Fibroblast of gingiva (primary cell): ENCODE measurements around the gene CACNA2D1.
A peak's percentile ranks its signal among the peaks of the same experiment; 100 is the strongest.
"Not testable (repeated sequence)": the region's sequence is repeated elsewhere in the genome, so short reads cannot be mapped to it uniquely, and the experiment has no call there.

Source experiments
- DNase-seq: peaks from one replicate; pipeline ENCODE4 v3.0.0-alpha.2; 2011; ENCODE audit warnings: low read depth

The CACNA2D1 gene

GRCh38 chr7:82393076-82393839, 50.3 kb downstream of the CACNA2D1 start:
- DNase-seq, result peak; percentile 18

- no peak for DNase-seq
These were observed 52.6 kb downstream of the CACNA2D1 start for GRCh38 chr7:82390936-82391335.

- DNase-seq, result no peak
These were observed 53.7 kb downstream of the CACNA2D1 start for GRCh38 chr7:82389876-82390275.

GRCh38 chr7:82388138-82388537, 55.4 kb downstream of the CACNA2D1 start:
- DNase-seq, result peak; percentile 41

- DNase-seq, result not testable (repeated sequence)
These were observed 57.0 kb downstream of the CACNA2D1 start for GRCh38 chr7:82386571-82386970.

- DNase-seq, result peak; percentile 2
These were observed 58.8 kb downstream of the CACNA2D1 start for GRCh38 chr7:82384779-82385178.

GRCh38 chr7:82384051-82384464, 59.5 kb downstream of the CACNA2D1 start:
- DNase-seq, result no peak

- DNase-seq, result no peak
These were observed 61.3 kb downstream of the CACNA2D1 start for GRCh38 chr7:82382276-82382675.

- no peak for DNase-seq
These were observed 66.8 kb downstream of the CACNA2D1 start for GRCh38 chr7:82376739-82377138.

- DNase-seq, result no peak
These were observed 67.9 kb downstream of the CACNA2D1 start for GRCh38 chr7:82375713-82376112.

GRCh38 chr7:82375129-82375528, 68.4 kb downstream of the CACNA2D1 start:
- DNase-seq, result no peak

GRCh38 chr7:82373926-82374635, 69.5 kb downstream of the CACNA2D1 start:
- DNase-seq, result peak; percentile 18

- no peak for DNase-seq
These were observed 78.9 kb downstream of the CACNA2D1 start for GRCh38 chr7:82364671-82365070.

GRCh38 chr7:82364048-82364447, 79.5 kb downstream of the CACNA2D1 start:
- DNase-seq, result no peak

- DNase-seq, result peak; percentile 20
These were observed 81.4 kb downstream of the CACNA2D1 start for GRCh38 chr7:82362129-82362706.

GRCh38 chr7:82360591-82361368, 82.8 kb downstream of the CACNA2D1 start:
- DNase-seq, result no peak

GRCh38 chr7:82359426-82359825, 84.2 kb downstream of the CACNA2D1 start:
- DNase-seq, result no peak

- DNase-seq, result no peak
These were observed 84.7 kb downstream of the CACNA2D1 start for GRCh38 chr7:82358923-82359322.

GRCh38 chr7:82358009-82358578, 85.5 kb downstream of the CACNA2D1 start:
- DNase-seq, result no peak

- no peak for DNase-seq
These were observed 95.3 kb downstream of the CACNA2D1 start for GRCh38 chr7:82348251-82348650.

GRCh38 chr7:82347808-82348207, 95.8 kb downstream of the CACNA2D1 start:
- no peak for DNase-seq

GRCh38 chr7:82345886-82346285, 97.7 kb downstream of the CACNA2D1 start:
- no peak for DNase-seq
